Peyer's patch (tissue), 4 donors: Measurements from ENCODE around the gene USF2. TPM values are rescaled to one million over a fixed set of nuclear protein-coding genes. Genes with fewer than 3 reads are reported as not detected.

Experiments
- DNase-seq, 3 donors: peaks; one replicate each; pipeline ENCODE4 v3.0.0-alpha.2; 2017 to 2019
- H3K27ac ChIP-seq, 4 donors: fragments of 200-600 bp; sonication (generic); one replicate each; pipeline ENCODE4 v1.5.1; 2016 to 2019
- H3K27me3 ChIP-seq, 2 donors: fragments of 200-600 bp; sonication (generic); one replicate each; pipeline ENCODE4 v1.5.1; 2019
- H3K36me3 ChIP-seq, 3 donors: fragments of 200-600 bp; sonication (generic); one replicate each; pipeline ENCODE4 v1.5.1; 2016 to 2019
- H3K4me1 ChIP-seq, 4 donors: fragments of 200-600 bp; sonication (generic); one replicate each; pipeline ENCODE4 v1.5.1; 2016 to 2019
- H3K4me3 ChIP-seq, 4 donors: fragments of 200-600 bp; sonication (generic); 1 replicate in 3 of 4; 2 replicates in 1 of 4; pipeline ENCODE4 v1.5.1; 2016 to 2019; ENCODE audit warnings: mild to moderate bottlenecking in 1 of 4
- H3K9me3 ChIP-seq, 4 donors: fragments of 200-600 bp; sonication (generic); one replicate each; pipeline ENCODE4 v1.5.1; 2016 to 2019; ENCODE audit warnings: mild to moderate bottlenecking in 1 of 4
- POLR2A ChIP-seq, 2 donors: fragments of 450-650 bp; IDR thresholded peaks; one replicate each; pipeline ENCODE4 v1.5.1; 2017; ENCODE audit warnings: antibody characterized with exemption in 2 of 2, mild to moderate bottlenecking in 2 of 2, moderate library complexity in 2 of 2
- total RNA-seq, 4 donors: library from RNA; depleted of rRNA; stranded (reverse); fragments of >200 nt; gene quantifications; one replicate each; pipeline ENCODE4 v1.1.0, GENCODE V29; 2016
- TF ChIP-seq, protein P1 (sequence below), 6 experiments: fragments of 450-650 bp in 4 of 6; fragments of 200-600 bp in 2 of 6; sonication (generic) in 1 of 6; IDR thresholded peaks; one replicate each; pipeline ENCODE4 v1.5.1; 2017 to 2019; ENCODE audit warnings: antibody characterized with exemption in 6 of 6, mild to moderate bottlenecking in 3 of 6, moderate library complexity in 1 of 6

Gene USF2
- total RNA-seq, 4 donors from 2014 or later: 112 to 201 (median 142) TPM

DNA sequence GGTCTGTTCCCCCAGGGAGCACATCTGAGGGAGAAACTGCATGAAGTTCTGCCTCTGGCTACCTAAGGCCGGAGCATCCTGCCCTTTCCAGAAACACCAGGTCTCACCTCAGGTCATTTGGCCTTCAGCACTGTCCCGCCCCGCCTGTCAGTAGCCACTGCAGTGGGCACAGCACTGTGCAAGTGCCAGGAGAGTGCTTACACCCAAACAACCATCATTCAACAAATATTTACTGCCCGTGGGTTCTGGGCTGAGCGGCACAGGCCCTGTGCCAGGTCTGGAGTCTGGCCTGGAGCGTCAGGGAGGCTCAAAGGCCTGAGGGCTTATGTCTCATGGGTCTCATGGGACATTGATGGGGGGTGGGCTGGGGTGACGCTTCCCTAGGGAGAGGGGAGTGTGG lies 2.8 kb downstream of the USF2 start:
- no peak for TF ChIP-seq POLR2A (IDR thresholded peaks at IDR 0.05)
- TF ChIP-seq, protein P1, sequence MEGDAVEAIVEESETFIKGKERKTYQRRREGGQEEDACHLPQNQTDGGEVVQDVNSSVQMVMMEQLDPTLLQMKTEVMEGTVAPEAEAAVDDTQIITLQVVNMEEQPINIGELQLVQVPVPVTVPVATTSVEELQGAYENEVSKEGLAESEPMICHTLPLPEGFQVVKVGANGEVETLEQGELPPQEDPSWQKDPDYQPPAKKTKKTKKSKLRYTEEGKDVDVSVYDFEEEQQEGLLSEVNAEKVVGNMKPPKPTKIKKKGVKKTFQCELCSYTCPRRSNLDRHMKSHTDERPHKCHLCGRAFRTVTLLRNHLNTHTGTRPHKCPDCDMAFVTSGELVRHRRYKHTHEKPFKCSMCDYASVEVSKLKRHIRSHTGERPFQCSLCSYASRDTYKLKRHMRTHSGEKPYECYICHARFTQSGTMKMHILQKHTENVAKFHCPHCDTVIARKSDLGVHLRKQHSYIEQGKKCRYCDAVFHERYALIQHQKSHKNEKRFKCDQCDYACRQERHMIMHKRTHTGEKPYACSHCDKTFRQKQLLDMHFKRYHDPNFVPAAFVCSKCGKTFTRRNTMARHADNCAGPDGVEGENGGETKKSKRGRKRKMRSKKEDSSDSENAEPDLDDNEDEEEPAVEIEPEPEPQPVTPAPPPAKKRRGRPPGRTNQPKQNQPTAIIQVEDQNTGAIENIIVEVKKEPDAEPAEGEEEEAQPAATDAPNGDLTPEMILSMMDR (IDR thresholded peaks at IDR 0.05): no peak
- Histone ChIP-seq H3K27me3 (no peaks in the 10 kb centered on the region), H3K4me3 (no peak overlapping the region), H3K4me1 (peaks cover 0 to 26% (median 17%) of the 10 kb centered on the region in 4 donors), H3K27ac (no peak overlapping the region), H3K9me3 (no peaks in the 10 kb centered on the region), H3K36me3 (peaks cover 0 to 51% (median 0%) of the 10 kb centered on the region in 3 donors)
- no peak for DNase-seq

DNA sequence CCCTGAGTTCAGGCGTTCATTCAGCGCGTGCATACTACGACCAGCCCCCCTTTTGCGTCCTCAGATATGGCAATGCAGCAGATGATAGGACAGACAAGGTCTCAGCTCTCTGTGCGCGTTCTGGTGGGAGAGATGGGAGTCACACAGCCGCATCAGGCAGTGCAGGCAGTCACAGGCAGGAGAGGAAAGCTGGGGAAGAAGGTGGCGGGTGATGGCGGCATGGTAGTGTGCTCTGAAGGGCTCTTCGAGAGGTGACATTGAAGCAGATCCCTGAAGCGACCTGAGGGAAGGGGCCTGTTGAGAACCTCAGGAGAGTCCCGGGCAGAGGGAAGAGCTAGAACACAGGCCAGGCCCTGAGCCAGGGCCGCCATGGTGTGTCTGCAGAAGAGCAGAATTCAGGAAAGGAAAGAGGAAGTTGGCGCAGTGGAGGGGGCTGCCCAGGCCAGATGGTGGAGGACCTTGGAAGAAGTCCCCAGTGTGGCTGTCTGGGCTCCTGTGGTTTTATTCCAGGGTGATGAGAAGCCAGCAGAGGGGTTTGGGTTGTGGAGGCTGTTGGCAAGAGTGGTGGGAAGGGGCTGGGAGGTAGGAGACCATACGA lies 3.5 kb downstream of the USF2 start:
- peaks cover 0 to 20% (median 12%) of the 10 kb centered on the region in 4 donors for H3K4me1 ChIP-seq
- peak in 1 of 3 donors; percentile 55 for DNase-seq
- H3K27ac ChIP-seq: peak overlapping the region in 1 of 4 donors; percentile 25
- no peak overlapping the region for H3K4me3 ChIP-seq
- no peaks in the 10 kb centered on the region for H3K27me3 ChIP-seq
- H3K9me3 ChIP-seq: no peaks in the 10 kb centered on the region
- TF ChIP-seq POLR2A (IDR thresholded peaks at IDR 0.05): no peak
- TF ChIP-seq, protein P1 (IDR thresholded peaks at IDR 0.05): no peak
- H3K36me3 ChIP-seq: peaks cover 0 to 57% (median 0%) of the 10 kb centered on the region in 3 donors

DNA sequence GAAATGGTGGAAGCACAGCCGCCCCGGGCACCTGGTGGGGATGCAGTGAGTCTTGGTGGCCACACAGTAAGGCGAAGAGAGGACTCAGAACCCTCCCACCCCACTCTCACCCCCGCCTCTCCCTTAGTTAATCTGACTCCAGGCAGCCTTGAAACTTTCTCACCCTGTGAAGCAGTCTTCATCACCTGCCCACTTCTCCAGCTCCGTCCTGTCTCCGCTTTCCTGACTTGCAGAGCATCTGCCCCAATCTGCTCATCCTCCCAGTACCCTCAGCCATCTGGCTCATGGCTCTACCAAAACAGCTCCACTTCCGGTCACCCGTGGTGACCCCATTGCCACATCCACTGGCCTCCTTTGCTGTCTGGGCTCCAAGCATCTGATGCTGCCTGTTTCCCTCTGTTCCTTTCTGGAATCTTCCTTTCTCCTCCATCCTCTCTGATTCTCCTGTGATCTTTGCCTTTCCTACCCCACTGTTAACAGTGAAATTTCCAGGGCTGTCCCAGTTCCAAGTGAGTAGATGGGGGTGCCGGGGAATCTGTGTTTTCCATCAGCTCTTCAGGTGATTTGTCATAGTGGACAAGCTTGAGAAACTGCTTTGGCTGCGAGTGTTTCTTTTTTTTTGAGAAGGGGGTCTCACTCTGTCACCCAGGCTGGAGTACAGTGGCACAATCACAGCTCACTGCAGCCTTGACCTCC lies 4.3 kb downstream of the USF2 start:
- H3K9me3 ChIP-seq: no peaks in the 10 kb centered on the region
- TF ChIP-seq, protein P1 (IDR thresholded peaks at IDR 0.05): no peak
- TF ChIP-seq POLR2A (IDR thresholded peaks at IDR 0.05): no peak
- no peak for DNase-seq
- peaks cover 0 to 20% (median 9%) of the 10 kb centered on the region in 4 donors for H3K4me1 ChIP-seq
- H3K4me3 ChIP-seq: no peak overlapping the region
- H3K36me3 ChIP-seq: peaks cover 0 to 66% (median 0%) of the 10 kb centered on the region in 3 donors
- no peaks in the 10 kb centered on the region for H3K27me3 ChIP-seq
- no peak overlapping the region for H3K27ac ChIP-seq

DNA sequence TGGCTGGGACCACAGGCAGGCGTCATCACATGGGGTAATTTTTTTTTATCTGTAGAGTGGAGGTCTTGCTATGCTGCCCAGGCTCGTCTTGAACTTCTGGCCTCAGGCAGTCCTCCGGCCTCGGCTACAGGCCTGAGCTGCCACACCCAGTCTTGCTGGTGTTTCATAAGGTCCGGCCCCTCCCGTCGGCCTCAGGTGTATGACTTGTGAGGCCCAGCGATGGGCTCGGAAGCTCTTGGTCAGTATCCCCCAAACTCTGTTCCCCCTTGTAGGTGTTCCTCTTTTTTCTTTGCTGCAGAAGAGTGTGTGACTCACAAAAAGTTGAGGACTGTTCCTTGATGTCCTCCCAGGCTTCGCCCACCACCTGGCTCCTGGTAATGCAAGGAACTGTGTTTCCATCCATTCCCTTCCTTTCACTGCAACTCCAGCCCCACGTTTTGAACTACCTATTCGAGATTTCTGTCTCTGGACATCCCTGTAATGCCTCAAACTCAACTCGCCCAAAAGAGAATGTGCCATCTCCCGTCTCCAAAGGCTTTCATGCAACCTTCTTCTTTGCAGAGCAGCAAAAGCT lies 5.0 kb downstream of the USF2 start:
- Histone ChIP-seq H3K4me1 (peaks cover 0 to 20% (median 9%) of the 10 kb centered on the region in 4 donors), H3K36me3 (peaks cover 0 to 72% (median 0%) of the 10 kb centered on the region in 3 donors), H3K27ac (no peak overlapping the region), H3K4me3 (no peak overlapping the region), H3K9me3 (no peaks in the 10 kb centered on the region), H3K27me3 (no peaks in the 10 kb centered on the region)
- TF ChIP-seq, protein P1 (IDR thresholded peaks at IDR 0.05): no peak
- TF ChIP-seq POLR2A (IDR thresholded peaks at IDR 0.05): no peak
- no peak for DNase-seq

DNA sequence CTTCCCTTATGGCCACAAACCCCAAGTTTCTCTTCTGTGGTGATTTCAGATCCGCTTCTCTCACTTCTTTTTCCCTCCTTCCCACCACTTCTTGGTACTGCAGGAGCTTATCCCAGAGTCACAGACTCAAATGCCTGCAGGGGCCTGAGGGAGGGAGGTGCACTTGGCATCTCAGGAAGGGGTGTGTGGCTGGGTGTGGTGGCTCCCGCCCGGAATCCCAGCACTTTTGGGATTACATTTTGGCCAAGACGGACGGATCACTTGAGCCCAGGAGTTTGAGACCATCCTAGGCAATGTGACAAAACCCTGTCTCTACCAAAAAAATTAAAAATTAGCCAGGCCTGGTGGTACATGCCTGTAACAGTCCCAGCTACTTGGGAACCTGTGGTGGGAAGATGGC lies 5.6 kb downstream of the USF2 start:
- Histone ChIP-seq H3K27ac (no peak overlapping the region), H3K4me3 (no peak overlapping the region), H3K27me3 (no peaks in the 10 kb centered on the region), H3K36me3 (peaks cover 0 to 78% (median 0%) of the 10 kb centered on the region in 3 donors), H3K9me3 (no peaks in the 10 kb centered on the region), H3K4me1 (peaks cover 0 to 20% (median 9%) of the 10 kb centered on the region in 4 donors)
- TF ChIP-seq, protein P1 (IDR thresholded peaks at IDR 0.05): no peak
- no peak for TF ChIP-seq POLR2A (IDR thresholded peaks at IDR 0.05)
- no peak for DNase-seq
